Trophoblast cell (in vitro differentiated cells and primary cell): ENCODE data around the gene MRPS23.
A peak's percentile ranks its signal among the peaks of the same experiment; 100 is the strongest.

Experiments
- DNase-seq, 2 donors: peaks; one replicate each; pipeline ENCODE4 v3.0.0-alpha.2; 2016
- H2AFZ ChIP-seq: 2 replicates; pipeline ENCODE4 v1.6.1; 2013; ENCODE audit warnings: low read length, moderate library complexity, mild to moderate bottlenecking; ENCODE audit not compliant: insufficient read depth, poor library complexity
- H2AK5ac ChIP-seq: 2 replicates; pipeline ENCODE4 v1.6.1; 2013; ENCODE audit warnings: mild to moderate bottlenecking, low read length
- H2BK120ac ChIP-seq: 2 replicates; pipeline ENCODE4 v1.6.1; 2013; ENCODE audit warnings: low read length, mild to moderate bottlenecking, moderate library complexity; ENCODE audit not compliant: insufficient read depth, poor library complexity
- H2BK12ac ChIP-seq: 2 replicates; pipeline ENCODE4 v1.6.1; 2013; ENCODE audit warnings: mild to moderate bottlenecking, low read length, moderate library complexity
- H2BK5ac ChIP-seq: 2 replicates; pipeline ENCODE4 v1.6.1; 2013; ENCODE audit warnings: low read length, low read depth, moderate library complexity, mild to moderate bottlenecking; ENCODE audit not compliant: poor library complexity
- H3K14ac ChIP-seq: 2 replicates; pipeline ENCODE4 v1.6.1; 2013; ENCODE audit warnings: mild to moderate bottlenecking, low read length
- H3K18ac ChIP-seq: 2 replicates; pipeline ENCODE4 v1.6.1; 2013; ENCODE audit warnings: mild to moderate bottlenecking, low read length
- H3K23ac ChIP-seq: 2 replicates; pipeline ENCODE4 v1.6.1; 2013; ENCODE audit warnings: low read length
- H3K27ac ChIP-seq: 2 replicates; pipeline ENCODE4 v1.5.1; 2013; ENCODE audit warnings: low read depth, mild to moderate bottlenecking, inconsistent platforms, low read length, moderate library complexity
- H3K27me3 ChIP-seq: 2 replicates; pipeline ENCODE4 v1.6.1; 2013; ENCODE audit warnings: inconsistent platforms, mild to moderate bottlenecking, low read length, moderate library complexity; ENCODE audit not compliant: insufficient read depth
- H3K36me3 ChIP-seq, 2 experiments: 1 replicate in 1 of 2; 2 replicates in 1 of 2; pipeline ENCODE4 v1.6.1; 2013; ENCODE audit warnings: low read length in 2 of 2, mild to moderate bottlenecking in 2 of 2, moderate library complexity in 1 of 2; ENCODE audit not compliant: insufficient read depth in 2 of 2, control insufficient read depth in 1 of 2
- H3K4ac ChIP-seq: 2 replicates; pipeline ENCODE4 v1.6.1; 2013; ENCODE audit warnings: low read depth, mild to moderate bottlenecking, low read length, moderate library complexity
- H3K4me1 ChIP-seq, 2 experiments: 1 replicate in 1 of 2; 2 replicates in 1 of 2; pipeline ENCODE4 v1.6.1; 2013; ENCODE audit warnings: low read length in 2 of 2, mild to moderate bottlenecking in 2 of 2, moderate library complexity in 1 of 2; ENCODE audit not compliant: insufficient read depth in 2 of 2, control insufficient read depth in 1 of 2
- H3K4me2 ChIP-seq: 2 replicates; pipeline ENCODE4 v1.6.1; 2013; ENCODE audit warnings: inconsistent platforms, mild to moderate bottlenecking, low read length, moderate library complexity
- H3K4me3 ChIP-seq: 2 replicates; pipeline ENCODE4 v1.5.1; 2013; ENCODE audit warnings: mild to moderate bottlenecking, low read depth, low read length, inconsistent platforms
- H3K79me1 ChIP-seq: one replicate; pipeline ENCODE4 v1.6.1; 2013; ENCODE audit warnings: low read length
- H3K79me2 ChIP-seq: 2 replicates; pipeline ENCODE4 v1.6.1; 2013; ENCODE audit warnings: low read length, mild to moderate bottlenecking; ENCODE audit not compliant: control insufficient read depth, insufficient read depth, poor library complexity
- H3K9ac ChIP-seq: 2 replicates; pipeline ENCODE4 v1.6.1; 2013; ENCODE audit warnings: mild to moderate bottlenecking, low read length
- H3K9me3 ChIP-seq: 2 replicates; pipeline ENCODE4 v1.6.1; 2013; ENCODE audit warnings: low read depth, mild to moderate bottlenecking, control low read depth, inconsistent platforms, low read length; ENCODE audit not compliant: insufficient read depth
- H4K12ac ChIP-seq: 2 replicates; pipeline ENCODE4 v1.6.1; 2013; ENCODE audit warnings: low read depth, mild to moderate bottlenecking, low read length, moderate library complexity
- H4K8ac ChIP-seq: 2 replicates; pipeline ENCODE4 v1.6.1; 2013; ENCODE audit warnings: low read depth, mild to moderate bottlenecking, low read length, moderate library complexity
- H4K91ac ChIP-seq: one replicate; pipeline ENCODE4 v1.6.1; 2013; ENCODE audit warnings: low read depth, mild to moderate bottlenecking, low read length, moderate library complexity
- WGBS: extraction: QIAGEN DNeasy Blood & Tissue Kit; methylation state at CpG from one replicate; pipeline ENCODE4 v1.1.7; 2013; ENCODE audit warnings: missing lambda C conversion rate; ENCODE audit not compliant: insufficient read length, insufficient coverage; ENCODE audit errors: extremely low coverage; 5-methylcytosine and 5-hydroxymethylcytosine counted together

MRPS23 gene

DNA sequence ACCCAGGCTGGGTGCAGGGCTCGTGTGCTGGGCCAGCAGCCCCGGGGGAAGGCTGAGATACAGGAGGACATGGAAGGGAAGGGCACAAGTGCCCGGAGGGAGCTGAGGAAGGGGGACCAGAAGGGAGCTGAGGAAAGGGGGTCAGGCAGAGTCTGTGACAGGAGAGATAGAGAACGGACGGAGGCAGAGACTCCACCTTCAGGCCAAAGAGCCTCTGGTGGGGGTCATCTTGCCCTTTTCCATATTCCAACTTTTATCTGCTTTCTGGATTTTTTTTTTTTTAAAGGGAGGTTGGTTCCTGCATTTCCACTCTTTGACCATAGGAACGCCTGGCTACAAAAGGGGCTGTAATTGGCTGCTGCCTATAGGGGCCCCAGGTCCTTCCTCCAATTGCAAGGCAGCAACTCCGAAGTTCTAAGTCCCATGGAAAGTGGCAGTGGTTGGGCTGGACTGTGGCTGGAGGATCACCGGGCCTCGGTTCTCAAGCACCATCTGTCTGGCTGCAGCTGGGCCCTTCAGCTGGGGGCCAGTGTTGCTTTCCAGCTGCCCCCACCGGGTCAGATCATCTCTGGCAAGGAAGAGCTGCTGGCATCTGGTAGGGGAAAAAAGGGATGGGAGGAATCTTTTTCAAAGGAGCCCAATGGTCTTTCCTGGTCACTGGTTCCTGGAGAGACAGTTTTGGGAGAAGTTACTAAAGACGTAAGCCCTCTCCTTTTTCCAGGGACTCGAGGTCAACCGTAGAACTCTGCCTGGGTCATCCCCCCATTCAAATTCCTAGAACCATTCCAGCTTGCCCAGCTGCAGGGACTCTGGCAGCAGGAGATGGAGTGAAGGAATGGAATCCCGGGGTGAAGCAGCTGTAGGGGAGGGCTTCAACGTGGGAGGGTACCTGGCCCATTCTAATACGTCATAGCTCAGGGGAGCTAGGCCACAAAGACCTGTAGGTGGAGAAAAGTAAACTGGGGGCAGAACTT lies 13.1 kb upstream of the MRPS23 start:
- Histone ChIP-seq H3K14ac (no peak overlapping the region), H3K4ac (no peak overlapping the region), H3K9ac (no peak overlapping the region), H3K79me1 (peaks cover 5% of the 10 kb centered on the region), H3K23ac (no peak overlapping the region), H3K4me2 (no peak overlapping the region), H3K79me2 (no peaks in the 10 kb centered on the region), H4K8ac (no peak overlapping the region), H3K18ac (no peak overlapping the region), H2AFZ (no peak overlapping the region), H3K36me3 (peaks cover 5 to 6% of the 10 kb centered on the region in 2 experiments), H3K27me3 (no peaks in the 10 kb centered on the region), H2BK120ac (no peak overlapping the region), H2BK12ac (no peak overlapping the region), H4K91ac (no peak overlapping the region), H2BK5ac (no peak overlapping the region), H3K9me3 (peaks cover 1% of the 10 kb centered on the region), H3K4me1 (peaks cover 18 to 24% of the 10 kb centered on the region in 2 experiments), H3K27ac (no peak overlapping the region), H4K12ac (no peak overlapping the region), H3K4me3 (no peak overlapping the region), H2AK5ac (no peak overlapping the region)
- no CpG with 5 or more reads among the region's 16 CpGs for WGBS
- DNase-seq, result no peak

DNA sequence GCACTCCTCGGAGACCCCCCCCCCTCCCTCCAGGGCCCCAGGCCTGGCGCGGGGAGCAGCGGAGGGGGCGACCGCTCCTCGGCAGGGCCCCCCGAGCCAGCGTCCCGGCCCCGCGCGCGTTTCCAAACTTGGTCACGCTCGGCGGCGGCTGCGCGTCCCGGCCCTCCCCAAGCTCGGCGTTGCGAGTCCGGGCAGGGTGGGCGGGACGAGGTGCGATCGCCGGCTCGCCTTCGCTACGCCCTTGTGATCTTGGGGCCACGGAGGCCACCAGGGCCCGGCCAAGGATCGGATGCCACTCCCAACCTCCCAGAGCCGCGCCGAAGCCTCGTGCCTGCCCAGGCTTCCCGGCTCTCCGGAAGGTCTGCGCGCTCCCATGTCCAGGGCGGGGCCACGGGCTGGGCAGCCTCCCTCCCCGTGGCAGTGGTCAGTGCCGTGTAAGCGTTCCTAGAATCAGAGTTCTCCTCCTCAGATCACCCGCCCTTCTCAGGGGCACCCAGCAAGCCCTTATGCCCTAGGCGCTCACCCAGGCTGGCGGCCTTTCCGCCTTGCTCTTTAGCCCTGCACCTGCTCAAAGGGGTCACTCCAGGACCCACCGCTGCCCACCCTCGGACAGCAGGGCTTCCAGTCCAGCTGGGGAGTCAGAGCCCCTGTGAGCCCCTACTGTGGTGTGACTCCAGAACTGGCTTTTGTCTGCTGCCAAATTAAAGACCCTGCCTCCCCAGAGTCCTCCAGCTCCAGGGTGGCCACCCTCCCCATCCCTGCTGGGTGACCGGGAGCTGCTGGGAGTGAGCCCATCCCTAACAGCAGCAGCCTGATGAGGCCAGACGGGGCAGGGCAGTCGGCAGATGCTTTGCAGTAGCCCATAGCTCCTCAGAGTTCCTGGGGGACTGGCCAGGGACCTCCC lies 12.2 kb upstream of the MRPS23 start:
- no peak overlapping the region for H4K8ac ChIP-seq
- peak overlapping the region; percentile 32 for H4K12ac ChIP-seq
- peak overlapping the region; percentile 64 for H3K14ac ChIP-seq
- H2AK5ac ChIP-seq, result no peak overlapping the region
- no peak overlapping the region for H2BK120ac ChIP-seq
- H3K23ac ChIP-seq, result no peak overlapping the region
- H2BK5ac ChIP-seq, result no peak overlapping the region
- peaks cover 2% of the 10 kb centered on the region for H3K79me1 ChIP-seq
- H2AFZ ChIP-seq, result peak overlapping the region; percentile 31
- H3K79me2 ChIP-seq, result no peaks in the 10 kb centered on the region
- no peak overlapping the region for H4K91ac ChIP-seq
- no peak overlapping the region for H3K18ac ChIP-seq
- peak in 1 of 2 donors; percentile 23 for DNase-seq
- H3K27ac ChIP-seq, result no peak overlapping the region
- peaks cover 15 to 20% of the 10 kb centered on the region in 2 experiments for H3K4me1 ChIP-seq
- H3K27me3 ChIP-seq, result no peaks in the 10 kb centered on the region
- peaks cover 5% of the 10 kb centered on the region in 2 experiments for H3K36me3 ChIP-seq
- peak overlapping the region; percentile 63 for H3K4me3 ChIP-seq
- no CpG with 5 or more reads among the region's 58 CpGs for WGBS
- peak overlapping the region; percentile 66 for H3K4me2 ChIP-seq
- H2BK12ac ChIP-seq, result no peak overlapping the region
- peaks cover 1% of the 10 kb centered on the region for H3K9me3 ChIP-seq
- H3K4ac ChIP-seq, result no peak overlapping the region
- H3K9ac ChIP-seq, result peak overlapping the region; percentile 11

DNA sequence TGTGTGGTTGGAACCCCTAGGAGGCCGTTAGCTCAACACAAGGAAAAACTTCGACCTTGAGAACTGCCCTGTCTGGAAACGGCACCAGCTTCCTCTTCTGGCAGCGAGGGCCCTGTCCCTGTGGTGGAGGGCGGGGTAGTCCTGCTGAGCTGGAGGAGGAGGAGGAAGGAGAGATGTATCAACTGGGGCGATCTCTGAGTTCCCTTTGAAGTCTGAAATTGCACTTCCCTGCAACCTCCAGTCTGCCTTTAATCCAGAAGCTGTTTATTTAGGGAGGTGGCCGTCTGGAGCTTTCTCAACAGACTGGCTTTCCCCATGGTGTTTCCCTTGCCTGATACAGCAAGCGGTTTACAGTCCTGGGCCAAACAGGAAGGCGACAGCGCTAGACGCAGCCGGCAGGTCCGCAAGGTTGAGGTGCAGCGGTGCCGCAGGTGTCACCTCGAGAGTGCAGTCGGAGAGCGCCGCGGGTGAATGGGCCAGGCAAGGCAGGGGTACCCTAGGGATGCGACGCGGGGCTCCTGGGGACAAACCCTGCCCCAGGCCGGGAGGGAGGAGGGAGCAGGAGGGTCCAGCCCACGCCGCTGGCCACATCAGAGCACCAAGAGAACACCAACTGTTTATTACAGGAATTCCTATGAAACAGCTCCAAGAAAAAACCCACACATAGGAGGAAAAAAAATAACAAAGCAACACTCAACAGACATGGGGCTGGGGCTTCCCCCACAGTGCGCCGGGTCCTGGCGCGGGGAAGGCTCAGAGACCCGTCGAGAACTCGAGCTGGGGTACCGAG lies 11.4 kb upstream of the MRPS23 start:
- Histone ChIP-seq H2BK120ac (no peak overlapping the region), H3K27ac (no peak overlapping the region)
- WGBS, result no CpG with 5 or more reads among the region's 34 CpGs

More for the DNA sequence above, 11.4 kb upstream of the MRPS23 start:
- Histone ChIP-seq H4K91ac (no peak overlapping the region), H3K9ac (no peak overlapping the region), H3K23ac (no peak overlapping the region), H3K18ac (no peak overlapping the region), H3K14ac (no peak overlapping the region), H3K4me1 (peaks cover 15 to 20% of the 10 kb centered on the region in 2 experiments), H4K12ac (no peak overlapping the region), H3K9me3 (peaks cover 1% of the 10 kb centered on the region), H3K4me3 (peak overlapping the region; percentile 63), H3K4ac (no peak overlapping the region), H2AK5ac (no peak overlapping the region), H3K36me3 (peaks cover 1 to 3% of the 10 kb centered on the region in 2 experiments), H3K79me2 (no peaks in the 10 kb centered on the region), H2AFZ (peak overlapping the region; percentile 31), H3K27me3 (no peaks in the 10 kb centered on the region), H3K4me2 (peak overlapping the region; percentile 66), H4K8ac (no peak overlapping the region), H3K79me1 (peaks cover 2% of the 10 kb centered on the region), H2BK5ac (no peak overlapping the region), H2BK12ac (no peak overlapping the region)
- no peak for DNase-seq
